Erythroblast (primary cell): ENCODE results near the gene OR51D1.

Experiments
- GATA1 ChIP-seq: IDR thresholded peaks from 2 replicates; pipeline ENCODE4 v1.6.1; 2011; ENCODE audit warnings: low read depth, mild to moderate bottlenecking, control low read depth, low read length, moderate library complexity
- POLR2A ChIP-seq: IDR thresholded peaks from 2 replicates; pipeline ENCODE4 v1.6.1; 2011; ENCODE audit warnings: mild to moderate bottlenecking, low read length

- TF ChIP-seq POLR2A (no peak), GATA1 (no peak)
These were observed 27.5 kb downstream of the OR51D1 start for GRCh38 chr11:4664786-4665185.
